Fibroblast of lung (primary cell): ENCODE measurements around the gene CDH4. TPM values are rescaled to one million over a fixed set of nuclear protein-coding genes. Genes with fewer than 3 reads are reported as not detected.

Source experiments
- DNase-seq, 2 donors: peaks; one replicate each; pipeline versions ENCODE4 v3.0.0 to v3.0.0-alpha.2; 2010; ENCODE audit warnings: low read depth in 2 of 2
- H2AFZ ChIP-seq: 2 replicates; pipeline ENCODE4 v1.5.1; 2012; ENCODE audit warnings: low read length, control low read depth, inconsistent platforms
- H3K27ac ChIP-seq: 2 replicates; pipeline ENCODE4 v1.5.1; 2011; ENCODE audit warnings: low read length, control low read depth; ENCODE audit not compliant: insufficient read depth
- H3K27me3 ChIP-seq: 2 replicates; pipeline ENCODE4 v1.5.1; 2011; ENCODE audit warnings: mild to moderate bottlenecking, low read length; ENCODE audit not compliant: control insufficient read depth, insufficient read depth
- H3K36me3 ChIP-seq: 2 replicates; pipeline ENCODE4 v1.5.1; 2011; ENCODE audit warnings: low read length; ENCODE audit not compliant: control insufficient read depth, insufficient read depth
- H3K4me1 ChIP-seq: 2 replicates; pipeline ENCODE4 v1.5.1; 2011; ENCODE audit warnings: low read length; ENCODE audit not compliant: control insufficient read depth, insufficient read depth; ENCODE audit errors: extremely low read depth
- H3K4me2 ChIP-seq: 2 replicates; pipeline ENCODE4 v1.5.1; 2011; ENCODE audit warnings: low read length, control low read depth; ENCODE audit not compliant: insufficient read depth; ENCODE audit errors: extremely low read depth
- H3K4me3 ChIP-seq, 4 experiments: fragments of 200-600 bp in 1 of 4; sonication (generic) in 1 of 4; replicated peaks in 1 of 4; 2 replicates each; pipeline ENCODE4 v1.5.1; 2011 to 2016; ENCODE audit warnings: low read length in 4 of 4, low read depth in 3 of 4, mild to moderate bottlenecking in 3 of 4, control low read depth in 2 of 4, inconsistent platforms in 1 of 4, mixed read lengths in 1 of 4; ENCODE audit not compliant: insufficient read depth in 1 of 4; ENCODE audit errors: control extremely low read depth in 1 of 4
- H3K79me2 ChIP-seq: 2 replicates; pipeline ENCODE4 v1.5.1; 2012; ENCODE audit warnings: mild to moderate bottlenecking, low read length, inconsistent platforms; ENCODE audit not compliant: control insufficient read depth, insufficient read depth
- H3K9ac ChIP-seq: 2 replicates; pipeline ENCODE4 v1.5.1; 2011; ENCODE audit warnings: mild to moderate bottlenecking, low read length, control low read depth; ENCODE audit not compliant: insufficient read depth
- H3K9me3 ChIP-seq: 2 replicates; pipeline ENCODE4 v1.5.1; 2012; ENCODE audit warnings: low read depth, low read length; ENCODE audit not compliant: control insufficient read depth, insufficient read depth
- H4K20me1 ChIP-seq: 2 replicates; pipeline ENCODE4 v1.5.1; 2011; ENCODE audit warnings: low read length; ENCODE audit not compliant: control insufficient read depth, insufficient read depth; ENCODE audit errors: extremely low read depth
- EZH2 ChIP-seq: IDR thresholded peaks from 2 replicates; pipeline ENCODE4 v1.5.1; 2012; ENCODE audit warnings: low read length, control low read depth, mild to moderate bottlenecking; ENCODE audit errors: missing control alignments
- polyA plus RNA-seq, 2 donors: library from polyadenylated mRNA; depleted of rRNA in 1 of 2; stranded (reverse) in 1 of 2; unstranded in 1 of 2; fragments of >200 nt; gene quantifications; 2 replicates each; pipeline ENCODE4 v1.2.1, GENCODE V29; 2011 to 2012; ENCODE audit warnings: missing spikeins in 1 of 2
- total RNA-seq: library from RNA; depleted of rRNA; stranded (reverse); fragments of >200 nt; gene quantifications from 2 replicates; pipeline ENCODE4 v1.2.1, GENCODE V29; 2014
- TF ChIP-seq, protein P1 (sequence below), 2 donors: IDR thresholded peaks in 1 of 2; conservative IDR thresholded peaks in 1 of 2; 1 replicate in 1 of 2; 2 replicates in 1 of 2; pipeline ENCODE4 v1.5.1; 2011 to 2012; ENCODE audit warnings: low read length in 2 of 2, control low read depth in 1 of 2, inconsistent platforms in 1 of 2, low read depth in 1 of 2, mild to moderate bottlenecking in 1 of 2

The CDH4 gene
- total and polyA plus RNA-seq, 2 donors (not counting 1 experiment from before 2014, with no cell fraction given), result 4.8 to 6.8 TPM

DNA sequence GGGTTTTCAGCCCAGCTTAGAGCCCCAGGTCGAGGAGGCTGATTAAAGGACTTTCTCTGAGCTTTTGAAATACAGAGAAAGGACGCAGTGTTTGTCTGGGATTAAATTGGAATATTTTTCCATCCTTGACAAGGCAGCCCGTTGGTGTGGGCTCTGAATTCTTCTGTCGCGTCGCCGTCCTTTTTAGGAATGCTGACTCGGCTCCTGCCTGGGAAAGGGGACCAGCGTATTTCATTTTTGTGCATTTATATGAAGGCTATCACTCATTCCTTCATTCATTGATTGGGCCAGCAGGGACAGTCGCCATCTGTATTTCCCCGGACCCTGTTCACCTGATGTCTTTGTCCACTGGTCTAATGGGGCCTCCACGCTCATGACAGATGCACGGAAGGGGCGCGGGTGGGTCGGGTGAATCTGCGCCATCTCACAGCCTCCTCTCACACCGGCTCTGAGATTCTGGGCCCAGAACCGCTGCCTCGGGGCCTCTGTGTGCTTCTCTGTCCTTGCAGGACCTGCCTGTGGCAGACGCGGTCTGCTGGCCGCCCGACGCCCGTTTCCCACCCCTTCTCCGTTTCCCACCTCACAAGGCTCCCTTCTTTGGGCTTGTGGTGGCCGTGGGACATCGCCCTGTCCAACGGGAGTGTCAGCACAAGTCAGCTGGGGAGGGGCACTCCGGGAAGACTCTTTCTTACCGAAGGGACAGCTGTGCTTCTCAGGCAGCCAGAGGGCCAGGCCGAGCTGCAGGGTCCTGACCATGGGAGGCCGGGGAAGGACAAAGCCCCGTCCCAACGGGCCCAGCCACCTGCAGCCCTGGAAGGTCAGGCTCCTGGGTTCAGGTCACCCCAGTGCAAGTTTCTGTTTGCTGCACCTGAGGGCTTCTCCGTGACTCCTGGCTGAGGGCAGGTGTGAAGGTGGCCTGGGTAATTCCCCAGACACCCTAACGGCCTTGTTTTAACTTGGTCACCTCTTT is 656.3 kb downstream of the CDH4 start:
- no peak for DNase-seq
- H3K4me2 ChIP-seq, result no peak overlapping the region
- H3K9me3 ChIP-seq, result no peaks in the 10 kb centered on the region
- no peaks in the 10 kb centered on the region for H3K4me1 ChIP-seq
- no peaks in the 10 kb centered on the region for H3K27me3 ChIP-seq
- no peak overlapping the region for H3K4me3 ChIP-seq
- H3K27ac ChIP-seq, result no peak overlapping the region
- H3K9ac ChIP-seq, result no peak overlapping the region
- TF ChIP-seq EZH2, result no peak
- TF ChIP-seq, protein P1, sequence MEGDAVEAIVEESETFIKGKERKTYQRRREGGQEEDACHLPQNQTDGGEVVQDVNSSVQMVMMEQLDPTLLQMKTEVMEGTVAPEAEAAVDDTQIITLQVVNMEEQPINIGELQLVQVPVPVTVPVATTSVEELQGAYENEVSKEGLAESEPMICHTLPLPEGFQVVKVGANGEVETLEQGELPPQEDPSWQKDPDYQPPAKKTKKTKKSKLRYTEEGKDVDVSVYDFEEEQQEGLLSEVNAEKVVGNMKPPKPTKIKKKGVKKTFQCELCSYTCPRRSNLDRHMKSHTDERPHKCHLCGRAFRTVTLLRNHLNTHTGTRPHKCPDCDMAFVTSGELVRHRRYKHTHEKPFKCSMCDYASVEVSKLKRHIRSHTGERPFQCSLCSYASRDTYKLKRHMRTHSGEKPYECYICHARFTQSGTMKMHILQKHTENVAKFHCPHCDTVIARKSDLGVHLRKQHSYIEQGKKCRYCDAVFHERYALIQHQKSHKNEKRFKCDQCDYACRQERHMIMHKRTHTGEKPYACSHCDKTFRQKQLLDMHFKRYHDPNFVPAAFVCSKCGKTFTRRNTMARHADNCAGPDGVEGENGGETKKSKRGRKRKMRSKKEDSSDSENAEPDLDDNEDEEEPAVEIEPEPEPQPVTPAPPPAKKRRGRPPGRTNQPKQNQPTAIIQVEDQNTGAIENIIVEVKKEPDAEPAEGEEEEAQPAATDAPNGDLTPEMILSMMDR (conservative IDR thresholded peaks at IDR 0.05 in 1 of 2, IDR thresholded peaks at IDR 0.05 in 1 of 2; ENCODE audit: low read depth in 1 of 2, low read length in 2 of 2), result no peak
- H4K20me1 ChIP-seq, result no peaks in the 10 kb centered on the region
- H3K79me2 ChIP-seq, result no peaks in the 10 kb centered on the region
- no peak overlapping the region for H2AFZ ChIP-seq
- H3K36me3 ChIP-seq, result no peaks in the 10 kb centered on the region

DNA sequence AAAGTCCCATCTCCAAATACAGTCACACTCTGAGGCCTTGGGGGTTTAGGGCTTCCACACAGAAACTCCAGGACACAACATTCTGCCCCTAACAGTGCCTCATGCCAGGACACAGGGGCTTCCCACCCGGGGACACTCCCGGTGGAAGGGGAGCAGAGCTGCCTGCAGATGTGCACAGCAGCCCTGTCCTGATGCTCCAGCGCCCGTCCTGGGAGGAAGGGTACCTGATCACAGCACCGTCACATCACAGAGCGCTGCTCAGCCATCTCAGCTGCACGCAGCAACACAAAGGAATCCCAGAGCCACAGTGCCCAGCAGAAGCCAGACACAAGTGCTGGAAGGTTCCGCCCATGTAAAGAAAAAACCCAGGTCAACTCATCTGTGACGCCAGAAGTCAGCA is 657.0 kb downstream of the CDH4 start:
- Histone ChIP-seq H4K20me1 (no peaks in the 10 kb centered on the region), H2AFZ (no peak overlapping the region), H3K27ac (no peak overlapping the region), H3K4me1 (no peaks in the 10 kb centered on the region), H3K9me3 (no peaks in the 10 kb centered on the region), H3K9ac (no peak overlapping the region), H3K36me3 (no peaks in the 10 kb centered on the region), H3K79me2 (no peaks in the 10 kb centered on the region), H3K27me3 (no peaks in the 10 kb centered on the region), H3K4me2 (no peak overlapping the region), H3K4me3 (no peak overlapping the region)
- TF ChIP-seq, protein P1 (conservative IDR thresholded peaks at IDR 0.05 in 1 of 2, IDR thresholded peaks at IDR 0.05 in 1 of 2; ENCODE audit: low read depth in 1 of 2, low read length in 2 of 2), result no peak
- TF ChIP-seq EZH2, result no peak
- no peak for DNase-seq

DNA sequence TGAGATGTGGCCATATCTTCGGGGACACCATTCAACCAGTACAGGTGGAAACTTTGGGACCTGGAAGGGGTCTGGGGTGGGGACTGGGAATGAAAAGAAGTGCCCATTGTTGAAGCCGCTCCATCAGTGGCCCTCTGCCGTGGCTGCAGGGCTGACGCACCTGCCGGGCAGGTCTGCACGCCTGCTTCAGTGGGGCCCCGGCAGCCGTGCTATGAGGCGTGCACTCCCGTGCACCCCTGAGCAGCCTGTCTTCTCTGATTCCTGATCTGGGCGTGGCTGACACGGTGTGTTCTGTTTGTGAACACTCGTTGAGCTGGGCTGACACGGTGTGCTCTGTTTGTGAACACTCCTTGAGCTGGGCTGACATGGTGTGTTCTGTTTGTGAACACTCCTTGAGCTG is 657.8 kb downstream of the CDH4 start:
- DNase-seq, result no peak
- Histone ChIP-seq H2AFZ (no peak overlapping the region), H3K27ac (no peak overlapping the region), H3K4me1 (no peaks in the 10 kb centered on the region), H3K36me3 (no peaks in the 10 kb centered on the region), H3K9me3 (no peaks in the 10 kb centered on the region), H3K4me3 (no peak overlapping the region), H3K27me3 (no peaks in the 10 kb centered on the region), H3K79me2 (no peaks in the 10 kb centered on the region), H4K20me1 (no peaks in the 10 kb centered on the region), H3K9ac (no peak overlapping the region), H3K4me2 (no peak overlapping the region)
- TF ChIP-seq, protein P1 (conservative IDR thresholded peaks at IDR 0.05 in 1 of 2, IDR thresholded peaks at IDR 0.05 in 1 of 2; ENCODE audit: low read depth in 1 of 2, low read length in 2 of 2), result no peak
- no peak for TF ChIP-seq EZH2
